Activated T-helper 1 cell treated with anti-CD3 and anti-CD28 coated beads, Interleukin-12 subunit alpha, Interleukin-12 subunit beta, Interleukin-2, Interleukin-4 antibody, amounts not matched to agents 30 ng/mL and 10 ng/mL and 1 ng/mL, durations not matched to agents 14 hours and 24 hours and 36 hours (primary cell): ENCODE measurements around the gene MS4A6A. TPM values are rescaled to one million over a fixed set of nuclear protein-coding genes. Genes with fewer than 3 reads are reported as not detected.
"Not testable (repeated sequence)": the region's sequence is repeated elsewhere in the genome, so short reads cannot be mapped to it uniquely, and the experiment has no call there.

Source experiments
- DNase-seq: peaks from one replicate; pipeline ENCODE4 v3.0.0; 2021; ENCODE audit warnings: low spot score
- H3K27ac Mint-ChIP-seq: one replicate; pipeline ENCODE4 v1.8.0; 2021; ENCODE audit warnings: mild to moderate bottlenecking, mixed read lengths
- H3K27me3 Mint-ChIP-seq: one replicate; pipeline ENCODE4 v1.8.0; 2022; ENCODE audit warnings: mild to moderate bottlenecking, moderate library complexity, mixed read lengths; ENCODE audit not compliant: insufficient read depth
- H3K36me3 Mint-ChIP-seq: one replicate; pipeline ENCODE4 v1.8.0; 2021; ENCODE audit warnings: low read depth, mixed read lengths
- H3K4me1 Mint-ChIP-seq: one replicate; pipeline ENCODE4 v1.8.0; 2021; ENCODE audit warnings: low read depth, mixed read lengths
- H3K4me3 Mint-ChIP-seq: one replicate; pipeline ENCODE4 v1.8.0; 2021; ENCODE audit warnings: mild to moderate bottlenecking, moderate library complexity, mixed read lengths
- H3K9me3 Mint-ChIP-seq: one replicate; pipeline ENCODE4 v1.8.0; 2021; ENCODE audit warnings: mixed read lengths
- intact Hi-C: fragments of 100-400 bp; cut with micrococcal nuclease; formaldehyde crosslinking; loops from one replicate; pipeline ENCODE4 v1.15.1; 2024
- total RNA-seq: library from RNA; stranded (reverse); gene quantifications from 2 replicates; pipeline ENCODE4 v1.2.3, GENCODE V29; 2022

The MS4A6A gene, protein sequence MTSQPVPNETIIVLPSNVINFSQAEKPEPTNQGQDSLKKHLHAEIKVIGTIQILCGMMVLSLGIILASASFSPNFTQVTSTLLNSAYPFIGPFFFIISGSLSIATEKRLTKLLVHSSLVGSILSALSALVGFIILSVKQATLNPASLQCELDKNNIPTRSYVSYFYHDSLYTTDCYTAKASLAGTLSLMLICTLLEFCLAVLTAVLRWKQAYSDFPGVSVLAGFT
- not detected in 2 replicates for total RNA-seq

DNA sequence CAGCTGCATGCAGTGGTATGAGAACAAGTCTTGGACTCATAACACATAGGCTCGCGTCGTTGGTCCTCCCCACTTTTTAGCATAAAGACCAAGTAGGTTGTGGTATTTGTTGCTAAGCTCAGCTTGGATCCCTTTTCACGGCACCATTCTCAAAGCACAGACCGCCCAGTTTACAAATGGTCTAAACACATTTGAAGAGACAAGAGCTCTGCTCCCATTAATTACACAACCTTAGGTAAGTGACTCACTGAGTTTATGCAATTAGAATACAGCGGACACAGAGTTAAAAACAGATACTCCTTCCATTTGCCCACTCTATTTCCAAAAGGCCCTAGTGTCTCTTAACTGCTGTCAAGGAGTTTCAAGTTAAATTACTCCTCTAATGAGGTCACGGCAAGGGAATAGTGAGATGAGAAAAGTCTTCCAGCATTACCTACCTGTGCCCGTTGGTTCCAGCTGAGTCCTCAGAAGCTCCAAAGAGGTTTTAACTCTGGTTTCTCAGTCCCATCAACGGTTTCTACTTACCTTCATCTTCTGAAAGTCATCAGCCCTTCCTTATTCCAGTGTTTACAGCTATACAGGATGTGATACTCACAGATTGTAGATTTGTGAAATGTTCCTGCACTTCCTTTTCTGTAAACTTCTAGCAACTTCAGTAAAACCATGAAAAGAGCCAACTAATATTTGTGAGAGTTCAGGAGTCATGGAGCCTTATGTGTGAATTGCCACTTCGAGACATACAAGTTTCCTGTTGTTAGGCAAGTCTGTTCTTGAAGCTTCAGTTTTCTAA lies at the start of gene MS4A6A:
Gene MS4A6A (minus strand): TSS at position 543 of the 790 bp plus-strand sequence. CDS start 1,356 bp downstream, outside the sequence.
- Mint-ChIP-seq H3K27ac (no peak within 1 kb of the TSS), H3K4me3 (no peak within 1 kb of the TSS), H3K9me3 (no peaks in the 10 kb centered on the region), H3K4me1 (no peaks in the 10 kb centered on the region), H3K27me3 (peaks cover 7% of the 10 kb centered on the region), H3K36me3 (no peaks in the 10 kb centered on the region)
- DNase-seq: no peak
- intact Hi-C loops: no loop called here

DNA sequence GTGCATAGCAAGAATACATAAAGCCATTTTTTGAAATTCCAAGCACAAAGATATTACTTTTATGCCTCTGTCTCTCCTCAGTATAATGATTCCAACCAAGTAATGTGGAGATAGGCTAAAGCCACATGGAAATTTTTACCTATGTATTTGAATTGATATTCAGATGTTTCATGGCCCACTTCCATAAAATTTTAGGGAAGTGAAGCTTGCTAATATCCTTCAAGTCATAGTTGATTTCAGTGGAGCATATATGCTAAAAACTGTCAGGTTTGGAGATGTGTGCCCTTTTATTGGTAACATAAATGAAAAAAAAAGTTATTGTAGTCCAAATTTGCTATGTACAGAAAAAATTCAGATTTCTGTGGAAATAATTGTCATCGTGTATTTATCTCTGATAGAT lies 47.8 kb upstream of the MS4A6A start:
- Mint-ChIP-seq H3K36me3 (no peaks in the 10 kb centered on the region), H3K4me1 (no peaks in the 10 kb centered on the region), H3K9me3 (no peaks in the 10 kb centered on the region), H3K4me3 (no peak overlapping the region), H3K27ac (no peak overlapping the region), H3K27me3 (no peaks in the 10 kb centered on the region)
- intact Hi-C loops: no loop called here
- no peak for DNase-seq

DNA sequence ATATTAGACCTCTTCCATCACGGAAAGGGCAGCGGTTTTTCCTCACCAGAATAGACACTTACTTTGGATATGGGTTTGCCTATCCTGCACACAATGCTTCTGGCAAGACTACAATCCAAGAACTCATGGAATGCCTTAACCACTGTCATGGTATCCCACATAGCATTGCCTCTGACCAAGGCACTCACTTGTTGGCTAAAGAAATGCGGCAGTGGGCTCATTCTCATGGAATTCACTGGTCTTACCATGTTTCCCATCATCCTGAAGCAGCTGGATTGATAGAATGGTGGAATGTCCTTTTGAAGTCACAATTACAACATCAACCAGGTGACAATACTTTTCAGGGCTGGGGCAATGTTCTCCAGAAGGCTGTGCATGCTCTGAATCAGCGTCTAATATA lies 39.3 kb upstream of the MS4A6A start:
- no peak for DNase-seq
- Mint-ChIP-seq H3K36me3 (no peaks in the 10 kb centered on the region), H3K27ac (no peak overlapping the region), H3K27me3 (no peaks in the 10 kb centered on the region), H3K4me1 (no peaks in the 10 kb centered on the region), H3K4me3 (no peak overlapping the region), H3K9me3 (no peaks in the 10 kb centered on the region)
- intact Hi-C loops: no loop called here

DNA sequence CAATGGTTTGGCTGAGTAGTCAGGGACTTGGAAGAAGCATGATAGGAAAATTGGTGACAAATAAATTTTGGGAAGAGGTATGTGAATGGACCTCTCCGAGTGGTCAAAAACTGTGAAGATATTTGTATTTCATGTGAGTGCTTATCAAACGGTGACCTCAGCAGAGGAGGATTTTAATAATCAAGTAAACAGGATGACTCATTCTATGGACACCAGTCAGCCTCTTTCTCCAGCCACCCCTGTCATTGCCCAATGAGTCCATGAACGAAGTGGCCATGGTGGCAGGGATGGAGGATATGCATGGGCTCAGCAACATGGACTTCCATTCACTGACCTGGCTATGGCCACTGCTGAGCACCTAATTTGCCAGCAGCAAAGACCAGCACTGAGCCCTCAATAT lies 38.8 kb upstream of the MS4A6A start:
- no peaks in the 10 kb centered on the region for H3K36me3 Mint-ChIP-seq
- H3K9me3 Mint-ChIP-seq: no peaks in the 10 kb centered on the region
- no peaks in the 10 kb centered on the region for H3K27me3 Mint-ChIP-seq
- H3K4me3 Mint-ChIP-seq: no peak overlapping the region
- intact Hi-C loops: no loop called here
- no peaks in the 10 kb centered on the region for H3K4me1 Mint-ChIP-seq
- no peak for DNase-seq
- no peak overlapping the region for H3K27ac Mint-ChIP-seq

DNA sequence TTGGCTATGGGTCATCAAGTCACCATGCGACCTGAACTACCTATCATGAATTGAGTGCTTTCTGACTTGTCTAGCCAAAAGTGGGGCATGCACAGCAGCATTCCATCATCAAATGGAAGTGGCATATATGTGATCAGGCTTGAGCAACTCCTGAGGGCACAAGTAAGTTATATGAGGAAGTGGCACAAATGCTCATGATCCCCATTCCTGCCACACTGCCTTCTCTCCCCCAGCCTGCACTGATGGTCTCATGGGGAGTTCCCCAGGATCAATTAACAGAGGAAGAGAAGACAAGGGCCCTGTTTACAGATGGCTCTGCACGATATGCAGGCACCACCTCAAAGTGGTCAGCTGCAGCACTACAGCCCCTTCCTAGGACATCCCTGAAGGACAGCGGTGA lies 38.3 kb upstream of the MS4A6A start:
- no peaks in the 10 kb centered on the region for H3K9me3 Mint-ChIP-seq
- no peak overlapping the region for H3K27ac Mint-ChIP-seq
- DNase-seq: no peak
- H3K36me3 Mint-ChIP-seq: no peaks in the 10 kb centered on the region
- no peak overlapping the region for H3K4me3 Mint-ChIP-seq
- intact Hi-C loops: no loop called here
- no peaks in the 10 kb centered on the region for H3K4me1 Mint-ChIP-seq
- no peaks in the 10 kb centered on the region for H3K27me3 Mint-ChIP-seq

DNA sequence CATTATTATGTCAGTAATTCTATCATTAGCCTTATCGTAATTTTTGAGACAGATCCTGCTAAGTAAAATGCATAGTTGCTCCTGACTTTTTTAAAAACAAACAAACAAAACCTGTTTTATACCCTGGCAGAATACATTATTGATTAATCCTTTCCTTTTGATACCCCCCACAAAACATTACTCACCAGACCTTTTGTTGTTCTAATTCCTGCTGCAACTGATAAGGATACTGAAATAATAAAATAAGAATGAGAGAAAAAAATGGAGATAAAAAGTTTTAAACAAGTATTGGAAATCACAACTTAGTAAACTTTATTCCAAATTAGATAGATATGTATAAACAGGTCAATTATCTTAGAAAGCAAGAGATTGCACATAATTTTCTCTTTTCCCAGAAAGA lies 31.5 kb upstream of the MS4A6A start:
- H3K4me3 Mint-ChIP-seq: no peak overlapping the region
- no peaks in the 10 kb centered on the region for H3K4me1 Mint-ChIP-seq

DNA sequence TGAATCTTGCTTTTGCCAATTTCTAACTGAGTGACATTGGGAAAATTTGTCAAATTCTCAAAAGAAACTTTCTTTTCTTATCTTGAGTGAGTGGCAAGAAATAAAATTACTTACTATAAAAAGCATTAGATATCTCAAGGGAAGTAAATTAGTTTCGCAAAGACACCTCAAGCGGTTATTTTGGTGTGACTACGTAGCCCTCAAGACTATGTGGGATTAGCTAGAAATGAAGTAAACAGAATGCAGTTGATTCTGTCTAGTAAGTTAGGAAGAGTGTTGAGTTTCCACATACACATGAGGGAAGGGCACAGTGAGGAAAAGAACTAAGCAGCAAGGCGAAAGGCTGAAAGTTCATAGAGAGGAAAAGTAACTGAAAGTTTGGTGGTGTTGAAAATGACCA lies 28.3 kb upstream of the MS4A6A start:
- Mint-ChIP-seq H3K27me3 (no peaks in the 10 kb centered on the region), H3K4me1 (no peaks in the 10 kb centered on the region), H3K36me3 (no peaks in the 10 kb centered on the region), H3K27ac (no peak overlapping the region), H3K4me3 (no peak overlapping the region), H3K9me3 (no peaks in the 10 kb centered on the region)
- no peak for DNase-seq
- intact Hi-C loops: no loop called here

More for the DNA sequence above, 31.5 kb upstream of the MS4A6A start:
- Mint-ChIP-seq H3K9me3 (no peaks in the 10 kb centered on the region), H3K36me3 (no peaks in the 10 kb centered on the region), H3K27ac (no peak overlapping the region), H3K27me3 (no peaks in the 10 kb centered on the region)
- intact Hi-C loops: no loop called here
- no peak for DNase-seq

DNA sequence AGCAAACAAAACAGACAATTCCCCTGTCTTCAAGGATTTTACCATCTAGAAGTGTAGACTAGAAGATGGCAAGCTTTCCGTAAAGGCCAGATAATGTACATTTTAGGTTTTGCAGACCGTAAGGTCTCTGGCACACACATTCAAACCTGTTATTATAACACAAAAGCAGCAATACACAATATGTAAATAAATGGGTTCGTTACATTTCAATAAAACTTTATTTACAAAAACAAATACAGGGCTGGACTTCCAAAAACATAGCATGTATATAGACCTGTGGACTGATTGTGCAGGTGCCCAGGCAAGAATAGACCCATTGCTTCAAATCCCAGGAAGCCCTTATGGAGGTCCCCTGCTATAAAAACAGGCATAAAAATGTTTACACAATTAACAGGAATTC lies 27.1 kb upstream of the MS4A6A start:
- no peak for DNase-seq
- Mint-ChIP-seq H3K9me3 (no peaks in the 10 kb centered on the region), H3K4me1 (no peaks in the 10 kb centered on the region), H3K27me3 (no peaks in the 10 kb centered on the region), H3K36me3 (no peaks in the 10 kb centered on the region), H3K4me3 (no peak overlapping the region), H3K27ac (no peak overlapping the region)
- intact Hi-C loops: no loop called here

DNA sequence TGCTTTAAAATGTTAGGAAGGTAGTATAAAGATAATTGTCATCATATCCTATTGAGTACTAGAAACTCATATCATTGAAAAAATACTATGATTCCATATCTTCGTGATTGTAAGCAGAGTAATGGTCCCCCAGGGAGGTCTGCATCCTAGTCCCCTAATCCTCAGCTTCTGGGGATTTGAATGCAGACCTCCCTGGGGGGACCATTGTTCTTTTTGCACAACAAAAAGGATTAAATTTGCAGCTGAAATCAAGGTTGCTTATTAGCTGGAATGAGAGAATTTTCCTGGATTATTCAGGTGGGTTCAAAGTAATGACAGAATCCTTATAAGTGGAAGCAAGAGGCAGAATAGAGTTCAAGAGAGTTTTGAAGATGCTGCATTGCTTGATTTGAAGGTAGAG lies 26.1 kb upstream of the MS4A6A start:
- H3K4me3 Mint-ChIP-seq: no peak overlapping the region
- no peaks in the 10 kb centered on the region for H3K4me1 Mint-ChIP-seq
- no peak for DNase-seq
- H3K27me3 Mint-ChIP-seq: no peaks in the 10 kb centered on the region
- H3K27ac Mint-ChIP-seq: no peak overlapping the region
- H3K9me3 Mint-ChIP-seq: no peaks in the 10 kb centered on the region
- intact Hi-C loops: no loop called here
- H3K36me3 Mint-ChIP-seq: no peaks in the 10 kb centered on the region

DNA sequence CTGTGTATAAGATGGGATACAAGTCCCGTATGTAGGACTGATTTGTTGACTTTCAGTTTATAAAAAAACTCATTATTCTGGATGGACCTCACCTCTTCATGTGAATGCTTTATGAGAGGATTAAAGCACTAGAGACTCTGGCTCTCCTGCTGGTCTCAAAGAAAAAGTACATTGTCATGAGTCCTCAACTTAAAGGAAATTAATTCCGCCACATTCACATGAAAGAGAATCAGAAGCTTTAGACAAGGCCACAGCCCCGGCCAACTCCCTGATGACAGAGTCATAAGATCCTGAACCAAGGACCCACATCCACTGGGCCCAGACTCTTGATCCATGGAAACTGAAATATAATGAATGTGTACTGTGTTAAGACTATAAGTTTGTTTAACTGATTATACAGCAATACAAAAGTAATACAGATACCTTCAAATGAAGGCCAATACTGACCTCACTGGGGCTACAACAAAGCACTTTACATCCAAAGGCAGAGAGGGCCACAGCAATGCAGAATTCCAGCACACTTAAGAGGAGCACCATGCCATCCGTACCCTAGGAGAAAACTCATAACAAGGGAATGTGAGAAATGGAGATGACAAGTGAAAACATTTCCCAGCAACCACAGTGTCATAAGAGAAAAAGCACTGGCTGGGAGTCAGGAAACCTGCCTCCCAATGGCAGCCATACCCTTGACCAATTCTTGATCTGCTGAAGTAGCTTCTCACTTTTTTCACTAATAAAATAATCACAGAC lies 25.4 kb upstream of the MS4A6A start:
- H3K4me3 Mint-ChIP-seq: no peak overlapping the region
- no peak for DNase-seq
- no peaks in the 10 kb centered on the region for H3K9me3 Mint-ChIP-seq
- H3K36me3 Mint-ChIP-seq: no peaks in the 10 kb centered on the region
- intact Hi-C loops: no loop called here
- H3K27ac Mint-ChIP-seq: no peak overlapping the region
- H3K4me1 Mint-ChIP-seq: no peaks in the 10 kb centered on the region
- H3K27me3 Mint-ChIP-seq: no peaks in the 10 kb centered on the region

DNA sequence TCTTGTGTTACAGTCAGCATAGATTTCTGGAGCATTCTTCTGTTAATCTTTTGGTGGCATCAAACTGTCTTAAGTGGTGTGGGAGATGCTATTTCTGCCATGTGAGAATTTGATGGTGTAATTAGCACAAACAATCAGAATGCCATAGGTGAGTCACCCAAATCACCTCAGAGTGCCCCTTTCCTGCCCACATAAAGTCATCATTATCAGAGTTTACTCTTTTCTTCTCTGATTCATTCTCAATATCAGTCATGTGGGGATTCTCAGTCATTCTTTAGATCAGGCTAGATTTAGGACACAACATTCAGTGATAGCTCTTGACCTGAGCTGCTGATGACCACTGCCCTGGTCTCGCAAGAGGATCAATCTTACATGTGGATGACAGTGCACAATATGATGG lies 23.7 kb upstream of the MS4A6A start:
- Mint-ChIP-seq H3K36me3 (no peaks in the 10 kb centered on the region), H3K4me1 (no peaks in the 10 kb centered on the region), H3K27me3 (no peaks in the 10 kb centered on the region), H3K4me3 (no peak overlapping the region), H3K9me3 (peaks cover 3% of the 10 kb centered on the region), H3K27ac (no peak overlapping the region)
- no peak for DNase-seq
- intact Hi-C loops: no loop called here

DNA sequence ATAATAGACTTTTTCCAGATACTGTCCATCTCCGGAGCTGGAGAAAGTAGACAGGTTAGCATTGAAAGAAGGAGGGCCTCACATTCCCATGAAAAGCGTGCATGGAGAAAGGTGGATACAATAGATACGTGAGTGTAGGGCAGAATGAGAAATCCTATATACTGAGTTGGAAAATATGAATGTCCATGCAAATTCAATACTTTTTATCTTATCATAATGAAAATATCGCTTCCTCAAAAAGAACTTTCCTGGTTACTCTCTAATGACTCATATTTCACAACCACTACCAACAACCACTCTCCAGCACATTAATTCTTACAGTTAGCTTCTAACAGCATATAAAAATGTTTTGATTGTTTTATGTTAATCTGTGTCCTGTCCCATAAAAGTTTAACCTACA lies 22.0 kb upstream of the MS4A6A start:
- H3K4me1 Mint-ChIP-seq: no peaks in the 10 kb centered on the region
- peaks cover 3% of the 10 kb centered on the region for H3K9me3 Mint-ChIP-seq
- no peaks in the 10 kb centered on the region for H3K27me3 Mint-ChIP-seq
- no peak for DNase-seq
- no peaks in the 10 kb centered on the region for H3K36me3 Mint-ChIP-seq
- H3K4me3 Mint-ChIP-seq: no peak overlapping the region
- intact Hi-C loops: no loop called here
- H3K27ac Mint-ChIP-seq: no peak overlapping the region

DNA sequence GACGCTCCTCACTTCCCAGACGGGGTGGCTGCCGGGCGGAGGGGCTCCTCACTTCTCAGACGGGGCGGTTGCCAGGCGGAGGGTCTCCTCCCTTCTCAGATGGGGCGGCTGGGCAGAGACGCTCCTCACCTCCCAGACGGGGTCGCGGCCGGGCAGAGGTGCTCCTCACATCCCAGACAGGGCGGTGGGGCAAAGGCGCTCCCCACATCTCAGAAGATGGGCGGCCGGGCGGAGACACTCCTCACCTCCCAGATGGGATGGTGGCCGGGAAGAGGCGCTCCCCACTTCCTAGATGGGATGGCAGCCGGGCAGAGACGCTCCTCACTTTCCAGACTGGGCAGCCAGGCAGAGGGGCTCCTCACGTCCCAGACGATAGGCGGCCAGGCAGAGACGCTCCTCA lies 18.5 kb upstream of the MS4A6A start:
- H3K27me3 Mint-ChIP-seq, H3K4me3 Mint-ChIP-seq, intact Hi-C loops, DNase-seq, H3K36me3 Mint-ChIP-seq, H3K27ac Mint-ChIP-seq, H3K4me1 Mint-ChIP-seq, H3K9me3 Mint-ChIP-seq: not testable (repeated sequence)
